Measurements from ENCODE around the gene TERT.

The TERT gene

GRCh38 chr5:1241509-1242080 lies 53.3 kb downstream of the TERT start:
- ChIA-PET POLR2A (no interaction called here), CTCF (no interaction called here)
- no peak for TF ChIP-seq KLF17 (tag by site-specific recombination; IDR thresholded peaks at IDR 0.05)
- TF ChIP-seq TSHZ1 (tag by site-specific recombination; IDR thresholded peaks at IDR 0.05; ENCODE audit: borderline replicate concordance), result no peak
- no peak for TF ChIP-seq ZBTB20 (tag by site-specific recombination; IDR thresholded peaks at IDR 0.05)
- no peak for TF ChIP-seq ZNF747 (tag by site-specific recombination; IDR thresholded peaks at IDR 0.05)
- TF ChIP-seq PBX3 (CRISPR knock-in tag; IDR thresholded peaks at IDR 0.05), result no peak
- TF ChIP-seq ZNF221 (tag by site-specific recombination; IDR thresholded peaks at IDR 0.05; ENCODE audit: borderline replicate concordance), result no peak
- TF ChIP-seq ZNF248 (tag by site-specific recombination; IDR thresholded peaks at IDR 0.05), result no peak
- no peak for TF ChIP-seq ZXDB (tag by site-specific recombination; IDR thresholded peaks at IDR 0.05)
- no peak for TF ChIP-seq MZF1 (tag by site-specific recombination; IDR thresholded peaks at IDR 0.05; ENCODE audit: borderline replicate concordance)
- no peak for TF ChIP-seq ZNF184 (tag by site-specific recombination; IDR thresholded peaks at IDR 0.05)
- TF ChIP-seq TRIM28 (IDR thresholded peaks at IDR 0.05; ENCODE audit: borderline replicate concordance, low read length), result no peak
- no peak for TF ChIP-seq ZNF629 (tag by site-specific recombination; IDR thresholded peaks at IDR 0.05)
- TF ChIP-seq ZNF624 (tag by site-specific recombination; IDR thresholded peaks at IDR 0.05), result no peak
- no peak for TF ChIP-seq ZNF549 (tag by site-specific recombination; IDR thresholded peaks at IDR 0.05)
- TF ChIP-seq GLIS2 (tag by site-specific recombination; IDR thresholded peaks at IDR 0.05), result no peak
- TF ChIP-seq ZNF488 (tag by site-specific recombination; IDR thresholded peaks at IDR 0.05), result no peak
- Histone ChIP-seq H3K36me3 (ENCODE audit: control insufficient read depth in 2 of 2, insufficient read depth in 1 of 2, low read length in 2 of 2) (no peaks in the 10 kb centered on the region), H3K9me3 (ENCODE audit: control insufficient read depth, insufficient read depth, low read depth, low read length) (no peaks in the 10 kb centered on the region), H3K4me1 (ENCODE audit: control insufficient read depth, insufficient read depth, low read length) (no peaks in the 10 kb centered on the region), H3K4me3 (ENCODE audit: low read depth, low read length) (no peak overlapping the region), H3K27ac (ENCODE audit: extremely low read depth, low read depth, low read length) (no peak overlapping the region)

- Histone ChIP-seq H3K4me3 (ENCODE audit: low read depth, low read length) (no peak overlapping the region), H3K27ac (ENCODE audit: extremely low read depth, low read depth, low read length) (no peak overlapping the region), H3K36me3 (ENCODE audit: control insufficient read depth in 2 of 2, insufficient read depth in 1 of 2, low read length in 2 of 2) (no peaks in the 10 kb centered on the region), H3K4me1 (ENCODE audit: control insufficient read depth, insufficient read depth, low read length) (no peaks in the 10 kb centered on the region), H3K9me3 (ENCODE audit: control insufficient read depth, insufficient read depth, low read depth, low read length) (no peaks in the 10 kb centered on the region)
- POLR2A ChIA-PET, result no interaction called here
- TF ChIP-seq ZNF2 (tag by site-specific recombination; IDR thresholded peaks at IDR 0.05) (no peak), ZNF514 (tag by site-specific recombination; IDR thresholded peaks at IDR 0.05) (no peak), YY1 (tag by site-specific recombination; IDR thresholded peaks at IDR 0.05) (no peak), SCRT1 (tag by site-specific recombination; IDR thresholded peaks at IDR 0.05; ENCODE audit: borderline replicate concordance) (no peak), ZNF23 (tag by site-specific recombination; IDR thresholded peaks at IDR 0.05; ENCODE audit: borderline replicate concordance) (no peak)
- CTCF ChIA-PET, result no interaction called here
Measured at GRCh38 chr5:1240496-1241260, 54.2 kb downstream of the TERT start.
